Keratinocyte (primary cell): ENCODE measurements around the gene KCNK16. TPM values are rescaled to one million over a fixed set of nuclear protein-coding genes. Genes with fewer than 3 reads are reported as not detected.

Experiments
- DNase-seq: peaks from one replicate; pipeline ENCODE4 v3.0.0-alpha.2; 2011; ENCODE audit warnings: low read depth, missing footprints, low spot score
- FAIRE-seq: peaks from 2 replicates; lab custom pipeline; 2011; peaks lifted over from hg19 to GRCh38; lab: Jason Lieb, UNC
- H2AFZ ChIP-seq: 2 replicates; pipeline ENCODE4 v1.6.0; 2012; ENCODE audit warnings: low read length, control low read depth, inconsistent platforms; ENCODE audit not compliant: control insufficient read depth
- H3K27ac ChIP-seq: 2 replicates; pipeline ENCODE4 v1.5.1; 2011; ENCODE audit warnings: low read length; ENCODE audit not compliant: control insufficient read depth, insufficient read depth
- H3K27me3 ChIP-seq: 3 replicates; pipeline ENCODE4 v1.6.0; 2011; ENCODE audit warnings: low read length; ENCODE audit not compliant: control insufficient read depth, insufficient read depth; ENCODE audit errors: extremely low read depth
- H3K36me3 ChIP-seq, 2 experiments: 2 replicates in 1 of 2; 3 replicates in 1 of 2; pipeline ENCODE4 v1.5.1; 2011; ENCODE audit warnings: low read length in 2 of 2, mild to moderate bottlenecking in 1 of 2; ENCODE audit not compliant: control insufficient read depth in 2 of 2, insufficient read depth in 2 of 2; ENCODE audit errors: extremely low read depth in 1 of 2
- H3K4me1 ChIP-seq: 3 replicates; pipeline ENCODE4 v1.5.1; 2011; ENCODE audit warnings: low read length; ENCODE audit not compliant: control insufficient read depth, insufficient read depth; ENCODE audit errors: extremely low read depth
- H3K4me2 ChIP-seq: 3 replicates; pipeline ENCODE4 v1.6.0; 2011; ENCODE audit warnings: low read depth, low read length; ENCODE audit not compliant: control insufficient read depth, insufficient read depth; ENCODE audit errors: extremely low read depth
- H3K4me3 ChIP-seq, 3 experiments: fragments of 200-600 bp in 1 of 3; sonication (generic) in 1 of 3; 2 replicates in 2 of 3; 3 replicates in 1 of 3; pipeline ENCODE4 v1.5.1; 2011 to 2016; ENCODE audit warnings: low read length in 3 of 3, mild to moderate bottlenecking in 3 of 3, control low read depth in 2 of 3, inconsistent platforms in 1 of 3, low read depth in 1 of 3, mixed read lengths in 1 of 3, mixed run types in 1 of 3, moderate library complexity in 1 of 3; ENCODE audit not compliant: control insufficient read depth in 2 of 3, insufficient read depth in 2 of 3; ENCODE audit errors: extremely low read depth in 1 of 3
- H3K79me2 ChIP-seq: 2 replicates; pipeline ENCODE4 v1.6.0; 2012; ENCODE audit warnings: low read length; ENCODE audit not compliant: control insufficient read depth, insufficient read depth
- H3K9ac ChIP-seq: 3 replicates; pipeline ENCODE4 v1.6.0; 2011; ENCODE audit warnings: low read length; ENCODE audit not compliant: control insufficient read depth, insufficient read depth; ENCODE audit errors: extremely low read depth
- H3K9me1 ChIP-seq: 3 replicates; pipeline ENCODE4 v1.6.0; 2011; ENCODE audit warnings: low read length; ENCODE audit not compliant: control insufficient read depth, insufficient read depth; ENCODE audit errors: extremely low read depth
- H3K9me3 ChIP-seq: 2 replicates; pipeline ENCODE4 v1.5.1; 2012; ENCODE audit warnings: low read depth, low read length; ENCODE audit not compliant: control insufficient read depth
- H4K20me1 ChIP-seq: 3 replicates; pipeline ENCODE4 v1.6.0; 2011; ENCODE audit warnings: low read length; ENCODE audit not compliant: control insufficient read depth, insufficient read depth; ENCODE audit errors: extremely low read depth
- EZH2 ChIP-seq: IDR thresholded peaks from one replicate; pipeline ENCODE4 v1.6.1; 2012; ENCODE audit warnings: inconsistent platforms, mild to moderate bottlenecking, low read length, moderate library complexity
- dilution Hi-C: fragments of 300-500 bp; cut with MboI; formaldehyde crosslinking; loops from one replicate; pipeline ENCODE4 v1.7.0; 2020; ENCODE audit warnings: low sequenced_read_pairs; ENCODE audit not compliant: extremely low pct_ligation_motif_present
- polyA plus RNA-seq, 5 experiments: library from polyadenylated mRNA; depleted of rRNA in 3 of 5; stranded (reverse) in 3 of 5; stranded (forward) in 1 of 5; unstranded in 1 of 5; fragments of >200 nt; gene quantifications; 1 replicate in 1 of 5; 2 replicates in 3 of 5; 3 replicates in 1 of 5; pipeline versions ENCODE4 v1.2.1 to v1.2.3, GENCODE V29; 2011 to 2012; ENCODE audit warnings: missing spikeins in 2 of 5, low read depth in 1 of 5, low replicate concordance in 1 of 5
- TF ChIP-seq, protein P1 (sequence below), 3 experiments: IDR thresholded peaks in 1 of 3; conservative IDR thresholded peaks in 1 of 3; optimal IDR thresholded peaks in 1 of 3; 2 replicates in 2 of 3; 3 replicates in 1 of 3; pipeline versions ENCODE3 to v1.5.1; 2011; ENCODE audit warnings: low read length in 3 of 3, mild to moderate bottlenecking in 3 of 3, moderate library complexity in 2 of 3, control low read depth in 1 of 3, inconsistent platforms in 1 of 3; ENCODE audit not compliant: insufficient read depth in 2 of 3; ENCODE audit errors: extremely low read depth in 1 of 3

KCNK16 gene
- polyA plus RNA-seq, 1 donor (not counting 4 experiments of a cell fraction or from before 2014, with no cell fraction given) = not detected

GRCh38 chr6:39328066-39328465, 5.6 kb upstream of the KCNK16 start:
- Histone ChIP-seq H3K4me3 (no peak overlapping the region), H3K9me3 (no peaks in the 10 kb centered on the region), H3K4me1 (no peaks in the 10 kb centered on the region), H3K4me2 (no peak overlapping the region), H3K36me3 (no peaks in the 10 kb centered on the region), H2AFZ (no peak overlapping the region), H3K9me1 (no peaks in the 10 kb centered on the region), H3K27me3 (no peaks in the 10 kb centered on the region), H3K9ac (no peak overlapping the region), H3K79me2 (no peaks in the 10 kb centered on the region), H3K27ac (no peak overlapping the region), H4K20me1 (no peaks in the 10 kb centered on the region)
- dilution Hi-C loops = no loop called here
- DNase-seq (no peak), FAIRE-seq (no peak)
- TF ChIP-seq, protein P1, sequence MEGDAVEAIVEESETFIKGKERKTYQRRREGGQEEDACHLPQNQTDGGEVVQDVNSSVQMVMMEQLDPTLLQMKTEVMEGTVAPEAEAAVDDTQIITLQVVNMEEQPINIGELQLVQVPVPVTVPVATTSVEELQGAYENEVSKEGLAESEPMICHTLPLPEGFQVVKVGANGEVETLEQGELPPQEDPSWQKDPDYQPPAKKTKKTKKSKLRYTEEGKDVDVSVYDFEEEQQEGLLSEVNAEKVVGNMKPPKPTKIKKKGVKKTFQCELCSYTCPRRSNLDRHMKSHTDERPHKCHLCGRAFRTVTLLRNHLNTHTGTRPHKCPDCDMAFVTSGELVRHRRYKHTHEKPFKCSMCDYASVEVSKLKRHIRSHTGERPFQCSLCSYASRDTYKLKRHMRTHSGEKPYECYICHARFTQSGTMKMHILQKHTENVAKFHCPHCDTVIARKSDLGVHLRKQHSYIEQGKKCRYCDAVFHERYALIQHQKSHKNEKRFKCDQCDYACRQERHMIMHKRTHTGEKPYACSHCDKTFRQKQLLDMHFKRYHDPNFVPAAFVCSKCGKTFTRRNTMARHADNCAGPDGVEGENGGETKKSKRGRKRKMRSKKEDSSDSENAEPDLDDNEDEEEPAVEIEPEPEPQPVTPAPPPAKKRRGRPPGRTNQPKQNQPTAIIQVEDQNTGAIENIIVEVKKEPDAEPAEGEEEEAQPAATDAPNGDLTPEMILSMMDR (optimal IDR thresholded peaks at IDR 0.05 in 1 of 3, IDR thresholded peaks at IDR 0.05 in 1 of 3, conservative IDR thresholded peaks at IDR 0.05 in 1 of 3; ENCODE audit: extremely low read depth in 1 of 3, insufficient read depth in 2 of 3, low read length in 3 of 3) = no peak
- TF ChIP-seq EZH2 = no peak

GRCh38 chr6:39327507-39327906, 5.0 kb upstream of the KCNK16 start:
- Histone ChIP-seq H3K27ac (no peak overlapping the region), H3K79me2 (no peaks in the 10 kb centered on the region), H4K20me1 (no peaks in the 10 kb centered on the region), H3K4me3 (no peak overlapping the region), H3K9me1 (no peaks in the 10 kb centered on the region), H3K4me1 (no peaks in the 10 kb centered on the region), H3K27me3 (no peaks in the 10 kb centered on the region), H3K36me3 (no peaks in the 10 kb centered on the region), H3K9me3 (no peaks in the 10 kb centered on the region), H3K4me2 (no peak overlapping the region), H2AFZ (no peak overlapping the region), H3K9ac (no peak overlapping the region)
- no peak for FAIRE-seq
- TF ChIP-seq, protein P1 (optimal IDR thresholded peaks at IDR 0.05 in 1 of 3, IDR thresholded peaks at IDR 0.05 in 1 of 3, conservative IDR thresholded peaks at IDR 0.05 in 1 of 3; ENCODE audit: extremely low read depth in 1 of 3, insufficient read depth in 2 of 3, low read length in 3 of 3) = no peak
- no peak for TF ChIP-seq EZH2
- DNase-seq = no peak
- dilution Hi-C loops = no loop called here
